Testis (tissue), 3 donors: ENCODE results near the gene KLHL26. TPM values are rescaled to one million over a fixed set of nuclear protein-coding genes. Genes with fewer than 3 reads are reported as not detected.
"Not testable (repeated sequence)": the region's sequence is repeated elsewhere in the genome, so short reads cannot be mapped to it uniquely, and the experiment has no call there.

Source experiments
- DNase-seq: peaks from one replicate; pipeline ENCODE4 v3.0.0-alpha.2; 2019
- H3K27ac ChIP-seq, 2 donors: fragments of 200-600 bp; sonication (generic); one replicate each; pipeline ENCODE4 v1.5.1; 2019
- H3K27me3 ChIP-seq: fragments of 200-600 bp; sonication (generic); one replicate; pipeline ENCODE4 v1.5.1; 2019
- H3K36me3 ChIP-seq: fragments of 200-600 bp; sonication (generic); one replicate; pipeline ENCODE4 v1.5.1; 2017; ENCODE audit warnings: low read depth; ENCODE audit errors: missing control alignments
- H3K4me1 ChIP-seq: fragments of 200-600 bp; sonication (generic); one replicate; pipeline ENCODE4 v1.5.1; 2019
- H3K4me3 ChIP-seq, 2 donors: fragments of 200-600 bp; sonication (generic); one replicate each; pipeline ENCODE4 v1.5.1; 2017 to 2019
- H3K9me3 ChIP-seq: fragments of 200-600 bp; sonication (generic); one replicate; pipeline ENCODE4 v1.5.1; 2017
- POLR2A ChIP-seq: fragments of 450-650 bp; IDR thresholded peaks from one replicate; pipeline ENCODE4 v1.6.1; 2017; ENCODE audit warnings: antibody characterized with exemption, mild to moderate bottlenecking, moderate library complexity
- WGBS, 2 donors: methylation state at CpG; one replicate each; pipeline ENCODE4 v1.1.5; 2018; 5-methylcytosine and 5-hydroxymethylcytosine counted together
- intact Hi-C: fragments of 100-400 bp; cut with DNase I; formaldehyde crosslinking; loops from one replicate; pipeline ENCODE4 v1.15.1; 2023; ENCODE audit warnings: low total_unique reads
- polyA plus RNA-seq: library from polyadenylated mRNA; stranded (reverse); fragments of 350-450 nt; fragmentation: Illumina TruSeq; extraction: RNeasy Lipid Tissue Mini Kit (QIAGEN cat#74804); gene quantifications from one replicate; pipeline ENCODE4 v1.2.3, GENCODE V29; 2014; ENCODE audit warnings: low read depth, low replicate concordance; ENCODE audit not compliant: insufficient read depth
- total RNA-seq, 2 donors: library from RNA; depleted of rRNA; stranded (reverse); fragments of >200 nt; gene quantifications; one replicate each; pipeline ENCODE4 v1.2.3, GENCODE V29; 2016
- TF ChIP-seq, protein P1 (sequence below), 3 experiments: fragments of 450-650 bp in 2 of 3; fragments of 200-600 bp in 1 of 3; sonication (generic) in 1 of 3; IDR thresholded peaks; one replicate each; pipeline ENCODE4 v1.5.1; 2016 to 2019; ENCODE audit warnings: antibody characterized with exemption in 3 of 3, mild to moderate bottlenecking in 2 of 3, moderate library complexity in 1 of 3

Gene KLHL26
- total and polyA plus RNA-seq, 3 donors from 2014 or later, result 10.6 to 32.3 (median 16.5) TPM

DNA sequence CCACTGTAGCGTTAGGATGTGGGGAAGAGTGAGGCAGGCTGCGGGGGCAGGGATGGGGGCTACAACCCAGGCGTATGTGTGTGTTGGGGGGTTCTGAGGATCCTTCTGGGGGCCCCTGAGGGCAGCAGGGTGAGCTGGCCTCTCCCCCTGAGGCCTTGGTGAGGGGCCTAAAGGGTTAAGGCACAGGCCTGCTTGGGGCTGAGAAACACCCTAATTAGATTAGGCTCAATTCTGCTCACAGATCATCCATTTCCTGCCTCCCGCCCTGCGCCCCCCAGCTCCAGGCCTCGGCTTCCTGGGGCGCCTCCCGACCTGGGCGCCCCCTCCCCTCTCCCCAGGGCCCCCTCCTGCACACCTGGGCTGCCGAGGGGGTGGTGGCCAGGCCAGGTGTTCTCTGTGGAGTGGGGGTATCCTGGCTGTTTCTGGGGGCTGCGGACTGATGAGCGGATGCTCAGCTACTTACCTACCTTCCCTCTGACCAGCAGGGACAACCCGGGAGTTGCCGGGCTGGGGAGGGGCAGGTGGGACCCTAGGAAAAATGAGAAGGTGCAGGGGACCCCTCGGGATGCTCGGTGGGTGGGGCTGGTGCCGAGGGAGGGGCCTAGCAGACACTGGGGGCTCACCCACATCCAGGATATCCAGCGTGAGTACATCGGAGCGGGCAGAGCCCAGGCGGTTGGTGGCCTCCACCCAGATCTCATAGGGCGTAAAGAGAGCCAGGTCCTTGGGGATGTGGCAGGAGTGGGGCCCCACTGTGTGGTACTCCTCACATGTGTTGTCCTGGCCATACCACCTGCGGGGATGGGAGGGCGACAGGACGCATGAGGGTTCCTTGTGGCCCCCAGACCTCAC lies 38.8 kb upstream of the KLHL26 start:
- 56 to 68% methylated on average over 12 to 20 of the region's 25 CpGs for WGBS, 2 donors
- no peaks in the 10 kb centered on the region for H3K27me3 ChIP-seq
- intact Hi-C loops, result loop anchor here (10.0 kb wide), 2 partner anchors 87 to 247 kb away; partner anchors contain the start of gene CRTC1

DNA sequence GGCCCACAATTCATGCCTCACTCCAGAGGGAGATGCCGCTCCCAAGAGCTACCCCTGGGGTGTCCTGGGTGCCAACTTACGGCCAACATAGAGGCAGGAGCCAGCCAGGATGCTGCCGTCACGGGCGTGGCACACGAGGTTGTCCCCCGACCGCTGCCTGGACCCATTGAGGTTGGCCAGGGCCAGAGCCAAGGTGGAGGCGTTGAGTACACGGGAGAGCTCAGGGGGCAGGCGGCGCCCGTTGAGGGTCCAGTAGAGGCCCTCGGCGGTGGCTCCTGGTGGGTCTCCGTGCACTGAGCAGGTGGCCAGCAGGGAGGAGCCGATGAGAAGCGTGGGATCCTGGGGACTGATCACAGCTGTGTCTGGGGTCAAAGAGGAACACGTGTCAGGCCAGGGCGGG lies 37.3 kb upstream of the KLHL26 start:
- Histone ChIP-seq H3K4me3 (no peak overlapping the region), H3K4me1 (peaks cover 7% of the 10 kb centered on the region), H3K27me3 (no peaks in the 10 kb centered on the region), H3K9me3 (no peaks in the 10 kb centered on the region), H3K36me3 (no peaks in the 10 kb centered on the region), H3K27ac (no peak overlapping the region)
- TF ChIP-seq, protein P1, sequence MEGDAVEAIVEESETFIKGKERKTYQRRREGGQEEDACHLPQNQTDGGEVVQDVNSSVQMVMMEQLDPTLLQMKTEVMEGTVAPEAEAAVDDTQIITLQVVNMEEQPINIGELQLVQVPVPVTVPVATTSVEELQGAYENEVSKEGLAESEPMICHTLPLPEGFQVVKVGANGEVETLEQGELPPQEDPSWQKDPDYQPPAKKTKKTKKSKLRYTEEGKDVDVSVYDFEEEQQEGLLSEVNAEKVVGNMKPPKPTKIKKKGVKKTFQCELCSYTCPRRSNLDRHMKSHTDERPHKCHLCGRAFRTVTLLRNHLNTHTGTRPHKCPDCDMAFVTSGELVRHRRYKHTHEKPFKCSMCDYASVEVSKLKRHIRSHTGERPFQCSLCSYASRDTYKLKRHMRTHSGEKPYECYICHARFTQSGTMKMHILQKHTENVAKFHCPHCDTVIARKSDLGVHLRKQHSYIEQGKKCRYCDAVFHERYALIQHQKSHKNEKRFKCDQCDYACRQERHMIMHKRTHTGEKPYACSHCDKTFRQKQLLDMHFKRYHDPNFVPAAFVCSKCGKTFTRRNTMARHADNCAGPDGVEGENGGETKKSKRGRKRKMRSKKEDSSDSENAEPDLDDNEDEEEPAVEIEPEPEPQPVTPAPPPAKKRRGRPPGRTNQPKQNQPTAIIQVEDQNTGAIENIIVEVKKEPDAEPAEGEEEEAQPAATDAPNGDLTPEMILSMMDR (IDR thresholded peaks at IDR 0.05), result no peak
- TF ChIP-seq POLR2A, result no peak
- intact Hi-C loops, result loop anchor here (10.0 kb wide), 2 partner anchors 85 to 245 kb away; partner anchors contain the start of gene CRTC1
- 87% methylated on average over 3 to 20 of the region's 20 CpGs for WGBS, 2 donors
- DNase-seq, result no peak

More for the DNA sequence above, 38.8 kb upstream of the KLHL26 start:
- H3K4me3 ChIP-seq, result no peak overlapping the region
- no peaks in the 10 kb centered on the region for H3K36me3 ChIP-seq
- H3K27ac ChIP-seq, result no peak overlapping the region
- peaks cover 13% of the 10 kb centered on the region for H3K4me1 ChIP-seq
- H3K9me3 ChIP-seq, result no peaks in the 10 kb centered on the region
- no peak for DNase-seq
- TF ChIP-seq POLR2A, result no peak
- TF ChIP-seq, protein P1 (IDR thresholded peaks at IDR 0.05), result no peak

DNA sequence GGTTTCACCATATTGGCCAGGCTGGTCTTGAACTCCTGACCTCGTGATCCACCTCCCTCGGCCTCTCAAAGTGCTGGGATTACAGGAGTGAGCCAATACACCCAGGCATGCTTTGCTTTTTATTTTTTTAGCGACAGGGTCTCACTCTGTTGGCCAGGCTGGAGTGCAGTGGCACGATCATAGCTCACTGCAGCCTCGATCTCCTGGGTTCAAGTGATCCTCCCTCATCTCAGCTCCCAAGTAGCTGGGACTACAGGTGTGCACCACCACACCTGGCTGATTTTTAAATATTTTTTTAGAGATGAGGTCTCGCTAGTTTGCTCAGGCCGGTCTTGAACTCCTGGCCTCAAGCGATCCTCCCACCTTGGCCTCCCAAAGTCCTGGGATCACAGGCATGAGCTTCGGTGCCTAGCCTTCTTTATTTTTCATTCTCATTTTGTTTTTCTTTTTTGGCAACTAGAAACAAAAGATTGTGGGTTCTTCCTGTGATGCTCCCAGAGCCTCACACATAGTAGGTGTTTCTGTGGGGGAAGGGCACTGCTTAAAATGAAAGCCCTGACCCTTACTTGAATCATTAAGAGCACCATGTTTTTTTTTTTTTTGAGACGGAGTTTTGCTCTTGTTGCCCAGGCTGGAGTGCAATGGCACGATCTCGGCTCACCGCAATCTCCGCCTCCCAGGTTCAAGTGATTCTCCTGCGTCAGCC lies 36.0 kb upstream of the KLHL26 start:
- intact Hi-C loops, H3K36me3 ChIP-seq, H3K27me3 ChIP-seq, H3K27ac ChIP-seq, DNase-seq, H3K4me1 ChIP-seq, H3K4me3 ChIP-seq, H3K9me3 ChIP-seq: not testable (repeated sequence)
- WGBS, 2 donors, result 94 to 96% methylated on average over 15 of the region's 15 CpGs

DNA sequence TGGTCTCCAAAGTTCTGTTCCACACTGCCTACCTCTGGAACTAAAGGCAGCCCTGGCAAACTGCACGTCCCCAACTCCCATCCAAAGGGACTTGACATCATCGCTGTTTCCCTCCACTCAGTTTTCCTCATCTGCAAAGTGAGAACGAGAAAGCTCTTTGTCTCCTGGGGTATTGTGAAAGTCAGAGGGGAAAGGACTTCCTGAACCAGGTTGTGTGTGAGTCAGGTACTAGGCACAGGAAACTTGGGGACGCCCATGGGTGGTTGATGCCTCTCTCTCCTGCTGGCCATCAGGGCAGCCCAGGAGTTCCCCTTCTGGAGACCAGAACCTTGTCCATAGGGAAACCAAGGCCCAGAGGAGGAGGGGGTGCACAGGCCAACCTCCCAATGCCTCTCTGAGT lies 35.0 kb upstream of the KLHL26 start:
- 84 to 85% methylated on average over 4 of the region's 4 CpGs for WGBS, 2 donors
- intact Hi-C loops, result no loop called here
- no peaks in the 10 kb centered on the region for H3K4me1 ChIP-seq

More for the DNA sequence above, 35.0 kb upstream of the KLHL26 start:
- no peak for DNase-seq
- TF ChIP-seq, protein P1 (IDR thresholded peaks at IDR 0.05), result no peak
- TF ChIP-seq POLR2A, result no peak
- Histone ChIP-seq H3K4me3 (no peak overlapping the region), H3K9me3 (no peaks in the 10 kb centered on the region), H3K27me3 (no peaks in the 10 kb centered on the region), H3K36me3 (no peaks in the 10 kb centered on the region), H3K27ac (no peak overlapping the region)
